MCF 10A (cell line): Measurements from ENCODE around the gene EHHADH. TPM values are rescaled to one million over a fixed set of nuclear protein-coding genes. Genes with fewer than 3 reads are reported as not detected.
A peak's percentile ranks its signal among the peaks of the same experiment; 100 is the strongest.

Source experiments
- BruUV-seq: library from RNA; stranded (reverse); fragments of 400-500 nt; replicated peaks from 2 replicates; lab custom pipeline; 2021; lab: Mats Ljungman, UMichigan
- CTCF ChIA-PET: fragments of 300-600 bp; sonication (Branson Sonifier 250); formaldehyde crosslinking; extraction: SDS; loops from one replicate; lab custom pipeline; 2021; ENCODE audit warnings: antibody characterized with exemption, inconsistent platforms; lab: Yijun Ruan, JAX
- POLR2A ChIA-PET: fragments of 300-600, 350-650 bp; sonication (Branson Sonifier 250); formaldehyde crosslinking; extraction: SDS; loops from one replicate; lab custom pipeline; 2020; ENCODE audit warnings: antibody characterized with exemption, inconsistent platforms; lab: Yijun Ruan, JAX
- DNase-seq: peaks from one replicate; pipeline ENCODE4 v3.0.0-alpha.2; 2018; ENCODE audit not compliant: unreplicated experiment
- H3K27ac Mint-ChIP-seq: one replicate; pipeline ENCODE4 v1.8.0; 2022; ENCODE audit warnings: mild to moderate bottlenecking, low read depth, mixed read lengths; ENCODE audit not compliant: unreplicated experiment
- H3K27me3 Mint-ChIP-seq: one replicate; pipeline ENCODE4 v1.8.0; 2022; ENCODE audit warnings: mixed read lengths; ENCODE audit not compliant: insufficient read depth, unreplicated experiment
- H3K36me3 Mint-ChIP-seq: one replicate; pipeline ENCODE4 v1.8.0; 2022; ENCODE audit warnings: mild to moderate bottlenecking, moderate library complexity, mixed read lengths; ENCODE audit not compliant: insufficient read depth, unreplicated experiment
- H3K4me1 Mint-ChIP-seq: one replicate; pipeline ENCODE4 v1.8.0; 2022; ENCODE audit warnings: mixed read lengths; ENCODE audit not compliant: insufficient read depth, unreplicated experiment
- H3K4me3 Mint-ChIP-seq: one replicate; pipeline ENCODE4 v1.8.0; 2022; ENCODE audit warnings: mild to moderate bottlenecking, moderate library complexity, mixed read lengths; ENCODE audit not compliant: unreplicated experiment
- H3K9me3 Mint-ChIP-seq: one replicate; pipeline ENCODE4 v1.8.0; 2022; ENCODE audit warnings: mixed read lengths; ENCODE audit not compliant: unreplicated experiment
- CTCF ChIP-seq: fragments of 200-600 bp; IDR thresholded peaks from one replicate; pipeline ENCODE4 v1.8.0; 2022; ENCODE audit warnings: antibody characterized with exemption, mild to moderate bottlenecking; ENCODE audit not compliant: unreplicated experiment
- intact Hi-C: fragments of 100-400 bp; cut with micrococcal nuclease; formaldehyde crosslinking; loops from 2 replicates; pipeline ENCODE4 v1.14.1; 2022
- total RNA-seq: library from RNA; stranded (reverse); gene quantifications from 2 replicates; pipeline ENCODE4 v1.2.3, GENCODE V29; 2022

Gene EHHADH
- total RNA-seq, 1 experiment from 2014 or later = 3.2 TPM

GRCh38 chr3:185280572-185281365, 26.9 kb upstream of the EHHADH start:
- Mint-ChIP-seq H3K4me1 (peaks cover 11% of the 10 kb centered on the region), H3K36me3 (no peaks in the 10 kb centered on the region), H3K27ac (no peak overlapping the region), H3K4me3 (peak overlapping the region; percentile 37), H3K27me3 (no peaks in the 10 kb centered on the region), H3K9me3 (no peaks in the 10 kb centered on the region)
- DNase-seq = peak; percentile 72
- intact Hi-C loops = loop anchor here (5.0 to 10.0 kb wide), 2 partner anchors 106 to 403 kb away; no protein-coding TSS in a partner anchor
- no TSS peak for BruUV-seq
- CTCF ChIA-PET = interaction anchor here (0.8 to 1.6 kb wide), 5 partner anchors 10 to 50 kb away, joined by 3 to 5 read pairs (median 3); no protein-coding TSS in a partner anchor
- TF ChIP-seq CTCF = peak; percentile 57
- POLR2A ChIA-PET = interaction anchor here (0.8 to 2.0 kb wide), 4 partner anchors 25 to 83 kb away, joined by 3 to 13 read pairs (median 3); partner anchors contain the start of gene MAP3K13

GRCh38 chr3:185279587-185280138, 25.8 kb upstream of the EHHADH start:
- DNase-seq = no peak
- BruUV-seq = no TSS peak
- no peak overlapping the region for H3K27ac Mint-ChIP-seq
- H3K27me3 Mint-ChIP-seq = no peaks in the 10 kb centered on the region
- H3K36me3 Mint-ChIP-seq = no peaks in the 10 kb centered on the region
- intact Hi-C loops = loop anchor here (5.0 to 10.0 kb wide), 2 partner anchors 105 to 402 kb away; no protein-coding TSS in a partner anchor
- no peak for TF ChIP-seq CTCF
- POLR2A ChIA-PET = interaction anchor here (0.7 to 1.1 kb wide), 2 partner anchors 19 to 84 kb away, joined by 3 read pairs; no protein-coding TSS in a partner anchor
- H3K4me3 Mint-ChIP-seq = no peak overlapping the region
- CTCF ChIA-PET = interaction anchor here (0.7 to 2.1 kb wide), 5 partner anchors 9 to 471 kb away, joined by 3 to 11 read pairs (median 4); no protein-coding TSS in a partner anchor
- peaks cover 8% of the 10 kb centered on the region for H3K4me1 Mint-ChIP-seq
- H3K9me3 Mint-ChIP-seq = no peaks in the 10 kb centered on the region

GRCh38 chr3:185276415-185276814, 22.6 kb upstream of the EHHADH start:
- ChIA-PET CTCF (no interaction called here), POLR2A (no interaction called here)
- BruUV-seq = no TSS peak

More at GRCh38 chr3:185276415-185276814, 22.6 kb upstream of the EHHADH start:
- no peak overlapping the region for H3K27ac Mint-ChIP-seq
- H3K27me3 Mint-ChIP-seq = peaks cover under 1% of the 10 kb centered on the region
- H3K9me3 Mint-ChIP-seq = no peaks in the 10 kb centered on the region
- H3K4me3 Mint-ChIP-seq = no peak overlapping the region
- intact Hi-C loops = no loop called here
- peaks cover 6% of the 10 kb centered on the region for H3K4me1 Mint-ChIP-seq
- no peak for TF ChIP-seq CTCF
- H3K36me3 Mint-ChIP-seq = no peaks in the 10 kb centered on the region
- no peak for DNase-seq
